Brain microvascular endothelial cell (primary cell): ENCODE measurements around the gene PYGM.

ENCODE experiments used
- DNase-seq: peaks from one replicate; pipeline ENCODE4 v3.0.0-alpha.2; 2020
- H3K27ac ChIP-seq: fragments of 250-450 bp; sonication (Bioruptor Pico); 2 replicates; pipeline ENCODE4 v1.5.1; 2020; ENCODE audit warnings: mild to moderate bottlenecking, moderate library complexity
- H3K27me3 ChIP-seq: fragments of 250-450 bp; sonication (Bioruptor Pico); replicated peaks from 2 replicates; pipeline ENCODE4 v1.5.1; 2020; ENCODE audit warnings: mild to moderate bottlenecking
- H3K36me3 ChIP-seq: fragments of 250-450 bp; sonication (Bioruptor Pico); replicated peaks from 2 replicates; pipeline ENCODE4 v1.5.1; 2020; ENCODE audit warnings: mild to moderate bottlenecking
- H3K4me3 ChIP-seq: 2 replicates; pipeline ENCODE4 v1.5.1; 2011; ENCODE audit warnings: low read depth, mild to moderate bottlenecking, control low read depth, low read length, moderate library complexity
- in situ Hi-C: cut with HindIII; loops from 2 replicates; pipeline ENCODE4 v1.10.0; 2017; ENCODE audit warnings: low sequenced_read_pairs, low pct_ligation_motif_present
- TF ChIP-seq, protein P1 (sequence below): IDR thresholded peaks from 2 replicates; pipeline ENCODE4 v1.5.1; 2011; ENCODE audit warnings: low read depth, mild to moderate bottlenecking, moderate library complexity, low read length, control low read depth, inconsistent platforms; ENCODE audit errors: missing control alignments

Gene PYGM

DNA sequence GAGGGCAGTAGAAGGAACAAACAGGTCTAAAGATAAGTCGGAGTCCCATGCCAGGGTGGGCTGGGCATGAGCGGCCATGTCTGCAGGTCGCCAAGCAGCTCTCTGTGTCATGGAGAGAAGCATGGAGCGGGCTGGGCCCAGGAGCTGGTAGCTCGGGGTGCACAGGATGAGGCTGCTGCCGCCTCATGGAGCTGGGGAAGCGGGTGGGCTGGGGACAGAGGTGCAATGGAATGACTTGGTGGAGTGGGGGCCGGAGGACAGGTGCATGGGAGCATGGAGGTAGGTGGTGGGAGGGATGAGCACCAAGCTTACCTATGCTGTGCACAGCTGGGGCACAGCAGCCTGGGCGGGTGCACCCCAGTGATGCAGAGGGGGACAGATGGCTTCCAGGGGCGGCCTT lies 40.4 kb downstream of the PYGM start:
- Histone ChIP-seq H3K4me3 (no peak overlapping the region), H3K27me3 (peaks cover 40% of the 10 kb centered on the region), H3K27ac (no peak overlapping the region), H3K36me3 (no peaks in the 10 kb centered on the region)
- TF ChIP-seq, protein P1, sequence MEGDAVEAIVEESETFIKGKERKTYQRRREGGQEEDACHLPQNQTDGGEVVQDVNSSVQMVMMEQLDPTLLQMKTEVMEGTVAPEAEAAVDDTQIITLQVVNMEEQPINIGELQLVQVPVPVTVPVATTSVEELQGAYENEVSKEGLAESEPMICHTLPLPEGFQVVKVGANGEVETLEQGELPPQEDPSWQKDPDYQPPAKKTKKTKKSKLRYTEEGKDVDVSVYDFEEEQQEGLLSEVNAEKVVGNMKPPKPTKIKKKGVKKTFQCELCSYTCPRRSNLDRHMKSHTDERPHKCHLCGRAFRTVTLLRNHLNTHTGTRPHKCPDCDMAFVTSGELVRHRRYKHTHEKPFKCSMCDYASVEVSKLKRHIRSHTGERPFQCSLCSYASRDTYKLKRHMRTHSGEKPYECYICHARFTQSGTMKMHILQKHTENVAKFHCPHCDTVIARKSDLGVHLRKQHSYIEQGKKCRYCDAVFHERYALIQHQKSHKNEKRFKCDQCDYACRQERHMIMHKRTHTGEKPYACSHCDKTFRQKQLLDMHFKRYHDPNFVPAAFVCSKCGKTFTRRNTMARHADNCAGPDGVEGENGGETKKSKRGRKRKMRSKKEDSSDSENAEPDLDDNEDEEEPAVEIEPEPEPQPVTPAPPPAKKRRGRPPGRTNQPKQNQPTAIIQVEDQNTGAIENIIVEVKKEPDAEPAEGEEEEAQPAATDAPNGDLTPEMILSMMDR = no peak
- no peak for DNase-seq
- in situ Hi-C loops = no loop called here

DNA sequence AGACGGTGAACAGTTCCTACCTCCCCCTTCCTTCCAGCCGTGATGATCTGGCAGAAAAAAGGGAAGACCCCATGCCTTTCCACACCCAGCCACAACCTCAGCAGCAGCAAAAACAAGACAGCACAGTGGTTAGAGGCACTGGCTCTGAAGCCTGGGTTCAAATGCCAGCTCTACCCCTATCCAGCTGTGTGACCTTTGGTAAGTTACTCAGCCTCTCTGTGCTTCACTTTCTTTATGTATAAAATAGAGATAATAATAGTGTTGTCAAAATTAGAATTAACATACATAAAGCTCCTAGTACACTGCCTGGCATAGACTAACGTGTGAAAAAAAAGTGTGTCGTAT lies 41.0 kb downstream of the PYGM start:
- TF ChIP-seq, protein P1 = no peak
- no peak for DNase-seq
- no peaks in the 10 kb centered on the region for H3K36me3 ChIP-seq
- in situ Hi-C loops = no loop called here
- H3K27ac ChIP-seq = no peak overlapping the region
- no peak overlapping the region for H3K4me3 ChIP-seq
- peaks cover 43% of the 10 kb centered on the region for H3K27me3 ChIP-seq

DNA sequence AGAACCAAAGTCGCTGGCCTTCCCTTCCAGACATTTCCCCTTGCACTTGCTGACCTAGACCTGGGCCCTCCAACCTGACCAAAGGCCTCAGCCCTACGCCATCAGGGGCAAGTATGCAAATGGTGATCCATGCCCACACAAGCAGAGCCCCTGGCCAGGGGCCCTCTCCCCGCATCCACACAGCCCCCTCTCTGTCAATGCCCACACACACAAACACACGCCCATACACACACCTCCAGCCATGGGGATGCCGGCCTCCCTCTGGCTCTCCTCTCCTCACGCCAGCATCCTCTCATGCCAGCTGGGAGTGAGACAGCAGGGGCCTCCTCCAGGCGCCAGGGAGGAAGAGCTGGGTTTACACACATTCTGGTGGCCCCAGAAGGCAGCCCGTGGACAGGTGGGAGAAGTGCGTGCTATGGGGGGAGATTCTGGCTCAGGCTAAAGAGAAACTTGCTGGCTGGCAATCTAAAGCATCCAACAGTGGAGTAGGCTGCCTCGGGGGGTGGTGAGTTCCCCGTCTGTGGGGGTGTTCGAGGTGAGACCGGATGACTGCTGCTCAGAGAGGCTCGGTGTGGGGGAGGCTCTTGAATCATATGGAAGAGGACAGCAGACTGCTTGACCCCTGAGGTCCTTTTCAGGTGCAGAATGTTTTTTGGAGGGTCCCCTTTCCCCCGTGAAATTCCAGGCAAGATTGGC lies 41.5 kb downstream of the PYGM start:
- no peak for DNase-seq
- no peaks in the 10 kb centered on the region for H3K36me3 ChIP-seq
- in situ Hi-C loops = no loop called here
- no peak overlapping the region for H3K4me3 ChIP-seq
- TF ChIP-seq, protein P1 = no peak
- H3K27me3 ChIP-seq = peaks cover 47% of the 10 kb centered on the region
- H3K27ac ChIP-seq = no peak overlapping the region

DNA sequence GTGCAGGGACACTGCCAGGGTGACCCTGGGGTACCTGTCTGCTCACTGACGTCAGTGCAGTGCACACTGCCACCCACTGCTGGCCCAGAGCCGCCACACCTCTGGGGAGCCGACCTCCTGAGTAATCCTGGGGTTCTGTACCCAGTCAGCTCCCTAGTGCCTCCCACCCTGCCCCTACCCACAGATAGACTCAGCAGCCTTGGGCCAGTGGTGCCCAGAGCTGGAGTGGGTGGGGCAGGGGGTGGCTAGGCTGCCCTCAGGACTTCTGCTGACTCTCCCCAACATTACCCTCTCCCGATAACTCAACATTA lies 42.6 kb downstream of the PYGM start:
- H3K4me3 ChIP-seq = no peak overlapping the region
- in situ Hi-C loops = no loop called here
- TF ChIP-seq, protein P1 = no peak
- no peak for DNase-seq
- no peaks in the 10 kb centered on the region for H3K36me3 ChIP-seq
- peaks cover 53% of the 10 kb centered on the region for H3K27me3 ChIP-seq
- no peak overlapping the region for H3K27ac ChIP-seq

DNA sequence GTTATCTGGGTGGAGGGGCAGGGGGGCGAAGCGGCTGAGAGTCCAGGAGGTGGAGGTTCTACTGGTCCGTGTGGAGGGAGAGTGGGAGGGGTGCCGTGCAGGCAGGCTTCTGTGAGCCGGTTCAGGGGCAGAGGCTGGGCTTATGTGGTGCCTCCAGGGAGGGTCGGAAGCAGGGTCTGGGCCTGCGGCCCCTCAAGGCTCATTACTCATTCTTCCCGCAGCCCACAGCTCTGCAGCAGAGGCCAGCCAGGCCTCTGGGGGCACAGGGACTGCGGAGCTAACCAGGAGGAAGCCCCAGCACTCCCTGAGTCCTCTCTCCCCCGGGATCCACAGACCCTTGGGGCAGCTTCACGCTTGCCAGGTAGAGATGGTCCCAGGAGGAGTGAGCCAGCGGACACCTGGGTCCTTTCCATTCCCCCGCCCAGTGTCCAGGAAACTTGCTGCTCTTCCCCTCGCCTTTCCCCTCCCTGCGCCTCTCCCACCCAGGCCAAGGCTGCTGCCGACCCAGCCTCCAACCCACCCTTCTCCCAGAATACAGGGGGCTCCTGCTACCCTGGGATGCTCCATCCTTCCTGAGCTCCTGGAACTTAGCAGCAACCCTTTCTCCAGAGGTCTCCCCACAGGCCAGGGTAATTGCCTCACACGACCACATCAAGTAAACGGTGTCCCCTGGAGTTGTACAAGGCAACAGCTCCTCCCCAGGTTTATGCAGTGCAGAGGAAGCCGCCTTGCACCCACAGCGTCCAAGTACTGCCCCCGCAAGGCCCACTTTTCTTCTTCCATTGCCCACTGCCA lies 43.1 kb downstream of the PYGM start:
- Histone ChIP-seq H3K27ac (no peak overlapping the region), H3K4me3 (no peak overlapping the region), H3K27me3 (peaks cover 50% of the 10 kb centered on the region), H3K36me3 (no peaks in the 10 kb centered on the region)
- no peak for DNase-seq
- in situ Hi-C loops = no loop called here
- TF ChIP-seq, protein P1 = no peak
